GM19043 (cell line): ENCODE data around the gene RNF220.

ENCODE experiments used
- ATAC-seq: cut with Tn5 transposase; IDR thresholded peaks from one replicate; pipeline ENCODE4 v1.9.1; 2021; ENCODE audit warnings: low read depth; ENCODE audit not compliant: unreplicated experiment

RNF220 gene

DNA sequence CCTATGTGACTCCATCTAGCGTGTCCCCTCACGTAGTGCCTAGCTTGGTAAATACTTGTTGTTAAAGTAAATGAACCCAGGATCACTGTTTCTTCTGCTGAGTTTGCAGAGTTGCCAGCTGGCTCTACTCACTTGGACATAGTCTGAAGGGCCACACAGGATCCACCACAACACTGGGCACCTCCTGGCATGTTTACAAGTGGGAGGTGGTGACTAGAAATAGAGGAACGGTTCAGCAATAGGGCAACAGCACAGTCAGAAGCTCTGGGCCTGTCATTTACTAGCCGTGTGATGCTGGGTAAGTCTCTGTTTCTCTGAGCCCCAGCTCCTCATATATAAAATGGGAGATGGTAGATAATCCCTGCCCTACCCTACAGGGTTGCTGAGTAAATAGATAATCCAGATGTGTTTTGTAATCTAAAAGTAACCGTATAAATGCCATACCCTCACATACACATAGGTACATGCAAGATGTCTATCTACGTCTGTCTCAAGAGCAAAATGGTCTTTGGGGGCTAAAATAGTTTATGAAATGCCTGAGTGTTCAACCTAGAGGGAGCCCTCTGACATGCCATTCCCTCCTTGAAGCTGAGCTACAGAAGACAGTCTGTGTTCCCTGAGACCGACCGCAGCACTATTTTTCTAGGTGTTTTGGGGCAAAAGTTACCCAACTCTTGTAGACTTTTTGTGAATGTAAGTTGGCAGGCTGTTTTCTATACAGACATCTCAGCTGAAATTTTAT lies 20.5 kb downstream of the RNF220 start:
- no peak for ATAC-seq

DNA sequence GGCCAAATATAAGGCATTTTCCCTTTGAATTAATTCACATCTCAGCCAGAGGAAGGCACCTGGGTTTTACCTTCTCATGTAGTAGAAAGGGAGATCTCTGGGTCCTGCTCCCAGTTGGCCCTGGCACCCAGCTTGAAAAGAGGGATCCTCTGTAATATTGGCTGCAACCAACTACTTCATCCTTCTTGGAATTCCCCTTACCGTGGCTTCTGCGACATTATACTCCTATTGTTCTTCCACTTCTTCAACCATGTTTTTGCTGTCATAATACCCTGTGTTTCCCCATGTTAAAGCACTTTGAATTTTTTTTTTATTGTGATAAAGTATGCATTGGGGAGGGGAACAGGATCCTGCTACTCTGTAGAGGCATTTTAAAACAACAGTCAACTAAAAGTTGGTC lies 26.8 kb downstream of the RNF220 start:
- ATAC-seq, result no peak

DNA sequence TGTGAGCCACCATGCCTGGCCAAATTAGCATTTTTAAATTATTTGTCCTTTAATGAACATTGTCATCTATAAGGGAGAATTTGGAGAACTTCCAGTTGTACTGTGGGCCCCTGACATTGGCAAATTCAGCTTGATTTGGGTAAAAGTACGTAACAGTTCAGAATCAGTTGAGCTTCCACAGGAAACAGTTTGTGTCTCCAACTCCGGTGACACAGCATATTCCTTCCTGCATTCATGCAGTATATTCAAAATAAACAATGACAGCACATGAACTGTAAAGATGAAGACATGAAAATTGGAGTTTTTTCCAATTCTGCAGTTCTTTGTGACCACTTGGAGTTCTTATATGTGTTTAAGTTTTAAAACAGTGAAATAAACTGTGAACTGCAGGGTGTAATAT lies 28.2 kb downstream of the RNF220 start:
- no peak for ATAC-seq

DNA sequence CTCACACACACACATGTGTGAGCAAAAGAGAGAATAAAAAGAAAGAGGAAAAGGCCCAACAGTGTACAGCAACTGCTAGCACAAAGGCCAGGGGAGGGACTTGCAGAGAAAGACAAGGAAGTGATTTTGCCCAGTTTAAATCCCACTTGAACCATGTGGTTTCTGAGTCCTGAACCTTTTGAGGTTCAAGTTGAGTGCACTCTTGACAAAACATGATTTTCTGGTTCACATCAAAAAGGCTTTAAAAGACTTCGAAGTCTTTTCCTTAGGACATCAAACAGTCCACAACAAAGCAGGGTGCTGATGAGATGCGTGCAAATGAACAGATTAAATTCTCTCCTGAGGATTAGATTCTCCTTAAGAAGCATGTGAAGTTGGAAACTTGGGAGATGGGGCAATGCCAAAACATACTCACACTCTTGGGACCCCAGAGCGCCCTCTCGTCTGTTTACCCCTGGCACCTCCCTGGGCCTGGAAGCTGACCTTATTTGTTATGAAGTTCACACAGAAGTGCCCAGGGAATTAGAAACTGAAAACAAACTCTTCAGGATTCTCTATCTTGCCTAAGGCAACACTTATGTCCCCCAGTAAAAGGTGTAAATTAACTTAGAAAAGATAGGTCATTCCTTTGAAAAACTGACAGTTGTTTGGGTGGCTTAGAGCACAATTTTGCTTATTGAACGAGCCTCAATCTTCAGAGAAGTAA lies 31.5 kb downstream of the RNF220 start:
- no peak for ATAC-seq

- no peak for ATAC-seq
These were observed 32.2 kb downstream of the RNF220 start for GRCh38 chr1:44437107-44437716.

DNA sequence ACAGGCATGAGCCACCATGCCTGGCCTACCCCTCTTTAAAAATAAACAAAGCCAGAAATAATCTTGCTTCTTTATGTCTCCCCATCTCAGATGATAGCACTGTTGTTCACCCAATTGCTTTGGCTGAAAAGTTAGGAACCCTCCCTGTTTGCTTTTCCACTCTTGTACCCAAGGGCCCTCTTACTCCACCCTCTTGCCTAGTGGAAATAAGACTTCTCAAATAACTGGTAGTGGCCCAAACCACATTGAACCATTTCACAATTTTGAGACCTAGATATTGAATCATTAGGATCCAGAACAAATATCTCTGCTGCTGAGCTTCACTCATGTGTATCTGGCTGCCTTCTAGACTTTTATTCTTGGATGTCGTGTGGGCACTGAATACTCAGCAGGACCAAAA lies 37.7 kb downstream of the RNF220 start:
- no peak for ATAC-seq

GRCh38 chr1:44447051-44447810 lies 42.2 kb downstream of the RNF220 start:
- no peak for ATAC-seq

DNA sequence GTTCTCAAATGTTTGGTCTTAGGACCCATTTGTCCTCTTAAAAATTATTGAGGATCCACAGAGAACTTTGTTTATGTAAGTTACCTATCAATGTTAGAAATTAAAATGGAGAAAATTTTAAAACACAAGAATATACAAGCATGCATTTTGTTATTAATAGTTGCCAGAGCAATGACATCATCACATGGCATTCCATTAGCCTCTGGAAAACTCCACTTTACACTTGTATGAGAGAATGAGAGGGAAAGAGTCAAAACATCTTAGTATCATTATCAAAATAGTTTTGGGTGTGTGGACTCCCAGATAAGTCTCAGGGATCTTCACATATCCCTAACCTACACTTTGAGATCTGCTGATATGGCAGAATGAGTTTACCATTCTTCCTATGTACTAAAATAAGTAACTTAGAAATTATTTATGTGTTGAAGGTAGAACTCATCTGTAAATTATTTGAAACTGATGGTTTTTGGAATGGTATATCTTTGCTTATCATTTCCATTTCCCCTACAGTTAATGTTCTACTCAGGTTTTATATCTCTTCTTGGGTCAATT lies 48.8 kb downstream of the RNF220 start:
- ATAC-seq, result no peak

GRCh38 chr1:44454704-44455103 lies 49.6 kb downstream of the RNF220 start:
- ATAC-seq, result no peak

DNA sequence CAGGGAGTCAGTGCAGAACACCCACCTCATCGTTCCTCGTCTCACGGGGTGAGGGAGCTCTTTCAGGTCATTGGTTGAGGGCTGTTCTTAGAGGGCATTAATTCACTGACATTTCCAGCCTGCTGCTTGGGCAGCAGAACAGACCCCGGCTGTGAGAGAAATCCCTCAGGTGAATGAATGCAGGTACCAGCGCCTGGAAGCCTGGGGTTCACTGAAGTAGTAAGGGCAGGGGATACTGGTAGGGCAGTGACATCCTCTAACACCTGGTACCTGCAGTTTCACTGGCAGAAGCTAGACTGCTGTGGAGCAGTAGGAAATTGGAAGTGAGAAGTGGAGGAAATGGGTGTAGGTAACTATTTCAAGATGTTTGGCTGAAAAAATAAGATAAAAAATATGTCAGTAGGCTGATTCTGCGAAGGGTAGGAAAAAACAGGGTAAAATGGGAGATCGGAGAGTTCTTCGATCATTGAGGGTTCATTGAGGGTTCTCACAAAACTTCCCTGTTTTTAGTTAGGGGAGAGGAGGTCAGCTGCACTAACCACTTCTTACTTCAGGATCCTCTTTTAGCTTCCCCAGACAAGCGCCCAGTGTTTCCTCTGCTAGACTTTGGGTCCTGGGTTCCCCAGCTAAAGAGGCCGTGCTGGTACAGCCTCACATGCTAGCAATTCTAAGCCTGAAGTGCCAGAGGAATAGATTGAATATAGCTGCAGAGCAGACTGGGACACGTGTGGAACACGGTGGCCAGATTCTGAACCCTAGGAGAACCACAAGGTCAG lies 55.2 kb downstream of the RNF220 start:
- ATAC-seq, result no peak

- no peak for ATAC-seq
These were observed 59.3 kb downstream of the RNF220 start for GRCh38 chr1:44464361-44464760.

- ATAC-seq, result no peak
These were observed 62.5 kb downstream of the RNF220 start for GRCh38 chr1:44467566-44467965.

DNA sequence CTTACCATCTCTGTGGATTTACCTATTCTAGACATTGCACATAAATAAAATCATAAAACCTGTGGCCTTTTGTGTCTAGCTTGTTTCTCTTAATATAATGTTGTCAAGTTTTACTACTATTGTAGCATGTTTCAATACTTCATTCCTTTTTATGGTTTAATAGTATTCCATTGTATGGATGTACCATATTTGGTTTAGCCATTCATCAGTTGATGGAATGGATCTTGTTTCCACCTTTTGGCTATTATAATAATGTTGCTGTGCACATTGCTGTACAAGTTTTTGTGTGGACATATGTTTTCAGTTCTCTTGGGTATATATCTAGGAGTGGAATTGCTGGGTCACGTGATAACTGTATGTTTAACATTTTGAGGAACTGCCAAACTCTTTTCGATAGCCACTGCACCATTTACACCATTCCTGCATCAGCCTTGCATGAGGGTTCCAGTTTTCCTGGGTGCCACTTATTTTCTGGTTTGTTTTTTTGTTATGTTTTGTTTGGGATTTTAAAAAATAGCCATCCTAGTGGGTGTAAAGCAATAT lies 66.9 kb downstream of the RNF220 start:
- ATAC-seq, result no peak

DNA sequence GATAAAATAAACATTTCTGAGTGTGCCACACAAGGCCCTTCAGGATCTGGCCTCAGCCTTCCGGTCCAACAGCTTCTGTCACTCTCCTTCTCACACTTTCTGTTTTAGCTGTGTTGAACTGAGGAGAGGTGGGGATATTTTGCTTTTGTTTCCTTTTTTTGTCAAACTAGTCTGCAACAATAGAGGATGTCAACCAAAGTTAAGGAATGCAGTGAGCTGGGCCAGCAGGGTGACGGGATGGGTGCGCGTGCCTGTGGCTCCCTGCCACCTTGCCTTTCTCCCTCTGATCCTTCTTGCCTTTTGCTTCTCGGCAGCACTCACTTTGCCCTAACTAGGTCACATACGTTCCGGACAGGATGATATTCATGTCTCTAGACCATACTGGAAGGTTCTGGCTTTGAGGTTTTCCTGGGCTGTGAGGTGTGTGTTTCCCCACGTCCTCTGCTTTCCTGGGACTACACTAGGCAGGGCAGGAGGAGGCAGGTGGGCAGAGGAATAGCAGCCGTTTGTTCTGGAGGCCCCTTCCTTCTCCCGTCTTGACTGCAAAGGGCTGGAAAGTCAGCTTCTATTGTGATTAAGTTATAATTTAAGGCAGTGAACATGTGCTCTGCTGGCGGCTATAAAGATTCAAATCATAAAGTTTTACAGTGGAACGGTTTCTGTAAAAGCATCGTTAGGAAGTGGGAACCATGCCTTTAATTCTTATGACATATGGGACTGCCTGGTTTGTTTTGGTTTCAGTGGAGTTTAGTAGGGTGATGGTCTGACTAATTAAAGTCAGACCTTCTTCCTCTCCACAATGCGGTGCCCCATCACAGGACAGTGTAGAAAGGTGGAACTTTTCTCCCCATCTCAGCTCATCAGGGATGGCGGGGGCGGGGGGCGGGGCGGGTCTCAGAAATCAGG lies 67.8 kb downstream of the RNF220 start:
- no peak for ATAC-seq

DNA sequence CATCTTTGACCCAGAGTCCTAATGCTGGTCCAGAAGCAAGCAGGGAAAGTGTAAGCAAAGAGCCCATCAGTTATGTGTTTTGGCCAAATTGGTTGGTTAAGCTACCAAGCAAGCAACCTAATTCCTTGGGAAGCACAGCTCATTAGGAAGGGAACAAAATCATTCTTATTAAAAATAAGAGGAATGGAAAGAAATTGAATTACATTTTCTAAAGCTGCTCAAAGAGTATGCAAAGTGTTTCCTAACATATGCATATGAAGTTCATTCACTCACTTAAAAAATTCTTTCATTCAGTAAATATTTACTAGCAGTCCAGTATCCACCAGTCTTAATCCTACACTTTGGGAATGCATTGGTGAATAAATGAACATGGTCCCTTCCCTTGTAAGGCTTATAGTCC lies 71.8 kb downstream of the RNF220 start:
- no peak for ATAC-seq

DNA sequence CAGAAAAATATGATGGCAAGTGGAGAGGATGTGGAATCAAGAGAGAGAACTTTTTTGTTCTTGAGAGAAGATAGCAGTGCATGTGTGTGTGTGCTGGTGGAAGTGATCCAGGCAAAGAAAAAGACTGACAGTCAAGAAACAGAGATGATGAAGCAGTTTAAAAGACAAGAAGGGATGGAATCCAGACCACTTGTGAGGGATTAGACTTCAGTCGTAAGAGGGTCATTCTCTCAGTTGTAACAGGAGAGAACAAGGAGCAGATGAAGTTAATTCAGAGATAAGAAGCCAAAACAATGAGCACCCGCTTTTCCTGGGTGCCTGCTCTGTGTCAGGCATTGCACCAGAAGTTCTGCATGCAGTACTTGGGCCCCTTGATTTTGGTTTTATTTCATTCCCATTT lies 76.6 kb downstream of the RNF220 start:
- no peak for ATAC-seq

GRCh38 chr1:44483089-44483874 lies 78.2 kb downstream of the RNF220 start:
- ATAC-seq, result no peak

GRCh38 chr1:44484155-44484688 lies 79.2 kb downstream of the RNF220 start:
- no peak for ATAC-seq
